GM12878 (cell line): ENCODE measurements around the gene AK4. TPM values are rescaled to one million over a fixed set of nuclear protein-coding genes. Genes with fewer than 3 reads are reported as not detected.

Experiments
- ATAC-seq: fragments of 200-7000 bp; cut with Tn5 transposase; 3 replicates; pipeline ENCODE4 v1.9.1; 2020; ENCODE audit warnings: mild to moderate bottlenecking, moderate library complexity
- BruUV-seq: library from RNA; stranded (reverse); fragments of 400-500 nt; replicated peaks from 2 replicates; lab custom pipeline; 2021; lab: Mats Ljungman, UMichigan
- CTCF ChIA-PET: fragments of 300-600 bp; sonication (Branson Sonifier 250); formaldehyde crosslinking; extraction: SDS; loops from one replicate; lab custom pipeline; 2021; ENCODE audit warnings: inconsistent platforms; lab: Yijun Ruan, JAX
- POLR2A ChIA-PET: fragments of 350-600 bp; formaldehyde crosslinking; extraction: SDS; loops from one replicate; lab custom pipeline; 2021; ENCODE audit warnings: inconsistent platforms; lab: Charles Lee
- RAD21 ChIA-PET: fragments of 300-600 bp; sonication (Branson Sonifier 250); formaldehyde crosslinking; loops from one replicate; lab custom pipeline; 2023; ENCODE audit warnings: antibody characterized with exemption; ENCODE audit not compliant: unreplicated experiment; lab: Charles Lee
- SMC1A ChIA-PET: fragments of 300-600 bp; sonication (Branson Sonifier 250); formaldehyde crosslinking; loops from one replicate; lab custom pipeline; 2023; ENCODE audit not compliant: unreplicated experiment, uncharacterized antibody; lab: Charles Lee
- DNase-seq: peaks from one replicate; pipeline ENCODE4 v3.0.0-alpha.2; 2011; ENCODE audit warnings: low read depth, low spot score
- FAIRE-seq: peaks from 3 replicates; lab custom pipeline; 2011; peaks lifted over from hg19 to GRCh38; lab: Jason Lieb, UNC
- H2AFZ ChIP-seq: 2 replicates; pipeline ENCODE4 v1.6.0; 2011; ENCODE audit warnings: low read depth, low read length, control low read depth; ENCODE audit not compliant: control insufficient read depth
- H3K27ac ChIP-seq: 2 replicates; pipeline ENCODE4 v1.5.1; 2011; ENCODE audit warnings: control low read depth; ENCODE audit not compliant: control insufficient read depth, insufficient read depth
- H3K27me3 ChIP-seq, 2 experiments: replicated peaks in 1 of 2; 2 replicates each; pipeline versions ENCODE4 v1.6.0 to v1.6.1; 2011; ENCODE audit warnings: low read length in 1 of 2; ENCODE audit not compliant: control insufficient read depth in 2 of 2, insufficient read depth in 2 of 2
- H3K36me3 ChIP-seq, 2 experiments: 2 replicates each; pipeline ENCODE4 v1.5.1; 2011; ENCODE audit warnings: low read length in 1 of 2; ENCODE audit not compliant: control insufficient read depth in 2 of 2, insufficient read depth in 2 of 2
- H3K4me1 ChIP-seq: 2 replicates; pipeline ENCODE4 v1.6.1; 2011; ENCODE audit warnings: mild to moderate bottlenecking, low read length, moderate library complexity, mixed read lengths; ENCODE audit not compliant: control insufficient read depth, insufficient read depth
- H3K4me2 ChIP-seq: 2 replicates; pipeline ENCODE4 v1.6.0; 2011; ENCODE audit warnings: control low read depth; ENCODE audit not compliant: control insufficient read depth, insufficient read depth
- H3K4me3 ChIP-seq: fragments of 200-600 bp; sonication (generic); 2 replicates; pipeline ENCODE4 v1.5.1; 2016
- H3K79me2 ChIP-seq: 2 replicates; pipeline ENCODE4 v1.6.0; 2011; ENCODE audit warnings: low read length; ENCODE audit not compliant: control insufficient read depth, insufficient read depth
- H3K9ac ChIP-seq: 2 replicates; pipeline ENCODE4 v1.8.0; 2011; ENCODE audit warnings: low read length, control low read depth, mixed read lengths; ENCODE audit not compliant: control insufficient read depth, insufficient read depth
- H3K9me3 ChIP-seq: replicated peaks from 3 replicates; pipeline ENCODE4 v1.5.1; 2011; ENCODE audit warnings: mild to moderate bottlenecking, low read length; ENCODE audit not compliant: control insufficient read depth, insufficient read depth
- H4K20me1 ChIP-seq: 2 replicates; pipeline ENCODE4 v1.6.0; 2011; ENCODE audit not compliant: control insufficient read depth, insufficient read depth
- ATF7 ChIP-seq: fragments of 450-650 bp; IDR thresholded peaks from 2 replicates; pipeline ENCODE4 v1.6.1; 2016; ENCODE audit warnings: low read depth, mild to moderate bottlenecking
- CBX5 ChIP-seq: sonication (generic); IDR thresholded peaks from 2 replicates; pipeline ENCODE4 v1.6.1; 2016; ENCODE audit warnings: low read depth, moderate library complexity, mild to moderate bottlenecking, inconsistent platforms
- CHD4 ChIP-seq: fragments of 200-600 bp; sonication (generic); IDR thresholded peaks from 2 replicates; pipeline ENCODE4 v1.6.1; 2016; ENCODE audit warnings: mild to moderate bottlenecking
- NFIC ChIP-seq: IDR thresholded peaks from 2 replicates; pipeline ENCODE4 v1.6.1; 2012; ENCODE audit warnings: low read depth, mild to moderate bottlenecking, inconsistent platforms, low read length, moderate library complexity
- SMAD1 ChIP-seq: fragments of 450-650 bp; IDR thresholded peaks from 2 replicates; pipeline ENCODE4 v1.6.1; 2018; ENCODE audit warnings: mild to moderate bottlenecking, low read depth; ENCODE audit not compliant: partially characterized antibody
- STAT1 ChIP-seq: fragments of 450-650 bp; conservative IDR thresholded peaks from 2 replicates; pipeline ENCODE4 v1.6.1; 2014; ENCODE audit warnings: antibody characterized with exemption, mild to moderate bottlenecking
- TBL1XR1 ChIP-seq: IDR thresholded peaks from 2 replicates; pipeline ENCODE4 v1.6.1; 2012; ENCODE audit warnings: low read depth, low read length, improper control_type of control experiment
- WGBS: methylation state at CpG from one replicate; pipeline ENCODE4 v1.1.6; 2016; ENCODE audit warnings: low lambda C conversion rate; ENCODE audit not compliant: insufficient replicate concordance, insufficient coverage; ENCODE audit errors: missing lambda C conversion rate; 5-methylcytosine and 5-hydroxymethylcytosine counted together
- in situ Hi-C: fragments of 300-500 bp; cut with MboI; formaldehyde crosslinking; loops from 9 replicates; pipeline ENCODE4 v1.14.3; 2018; ENCODE audit warnings: mixed read lengths
- intact Hi-C: fragments of 100-400 bp; cut with micrococcal nuclease; formaldehyde crosslinking; loops from one replicate; pipeline ENCODE4 v1.14.2; 2022; ENCODE audit not compliant: unreplicated experiment
- polyA plus RNA-seq, 11 experiments: library from polyadenylated mRNA; depleted of rRNA in 4 of 11; unstranded in 6 of 11; stranded (reverse) in 5 of 11; fragments of >200 nt; fragmentation: Nextera tagmentation in 4 of 11; fragmentation: Illumina TruSeq in 1 of 11; extraction: Ambion mirVana in 4 of 11; extraction: Trizol in 1 of 11; gene quantifications; 1 replicate in 1 of 11; 2 replicates in 10 of 11; pipeline versions ENCODE4 v1.2.1 to v1.2.3, GENCODE V29; 2011 to 2016; ENCODE audit warnings: inconsistent platforms in 2 of 11, missing spikeins in 2 of 11, low read depth in 1 of 11
- total RNA-seq, 4 experiments: library from RNA; depleted of rRNA in 3 of 4; stranded (reverse); fragments of >200 nt in 3 of 4; fragmentation: Illumina TruSeq in 1 of 4; extraction: Trizol in 1 of 4; gene quantifications; 2 replicates each; pipeline versions ENCODE4 v1.2.1 to v1.2.3, GENCODE V29; 2013 to 2021
- TF ChIP-seq, protein P1 (sequence below): fragments of 450-650 bp; IDR thresholded peaks from 2 replicates; pipeline ENCODE4 v1.6.1; 2017; ENCODE audit warnings: mild to moderate bottlenecking, moderate library complexity

AK4 gene
- total and polyA plus RNA-seq, 10 of the 15 experiments (the other 5 are each of a cell fraction or from before 2014, with no cell fraction given), result 23.9 to 161 (median 49.0) TPM

DNA sequence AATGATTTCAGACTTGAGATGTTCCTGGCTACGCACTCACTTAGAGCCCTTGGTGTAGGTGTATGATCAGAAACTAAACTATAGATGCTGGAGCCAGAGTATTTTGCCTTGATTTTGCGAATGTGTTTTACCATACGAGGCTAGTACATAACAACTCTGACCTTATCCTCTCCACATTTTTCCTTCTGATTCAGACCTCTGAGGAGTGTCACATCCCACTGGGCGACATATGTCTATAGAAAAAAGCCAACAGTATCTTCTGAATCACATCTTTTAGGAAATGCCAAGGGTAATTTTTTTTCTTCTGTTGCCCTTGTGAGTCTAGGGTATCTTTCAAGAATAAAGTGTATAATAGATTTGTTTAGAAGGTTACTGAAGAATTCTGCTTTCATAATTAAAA is 49.6 kb downstream of the AK4 start:
- no peaks in the 10 kb centered on the region for H3K27me3 ChIP-seq
- POLR2A ChIA-PET, result no interaction called here
- H2AFZ ChIP-seq, result no peak overlapping the region
- TF ChIP-seq STAT1, result no peak
- TF ChIP-seq NFIC, result no peak
- TF ChIP-seq TBL1XR1, result no peak
- no peak for TF ChIP-seq SMAD1
- TF ChIP-seq, protein P1, sequence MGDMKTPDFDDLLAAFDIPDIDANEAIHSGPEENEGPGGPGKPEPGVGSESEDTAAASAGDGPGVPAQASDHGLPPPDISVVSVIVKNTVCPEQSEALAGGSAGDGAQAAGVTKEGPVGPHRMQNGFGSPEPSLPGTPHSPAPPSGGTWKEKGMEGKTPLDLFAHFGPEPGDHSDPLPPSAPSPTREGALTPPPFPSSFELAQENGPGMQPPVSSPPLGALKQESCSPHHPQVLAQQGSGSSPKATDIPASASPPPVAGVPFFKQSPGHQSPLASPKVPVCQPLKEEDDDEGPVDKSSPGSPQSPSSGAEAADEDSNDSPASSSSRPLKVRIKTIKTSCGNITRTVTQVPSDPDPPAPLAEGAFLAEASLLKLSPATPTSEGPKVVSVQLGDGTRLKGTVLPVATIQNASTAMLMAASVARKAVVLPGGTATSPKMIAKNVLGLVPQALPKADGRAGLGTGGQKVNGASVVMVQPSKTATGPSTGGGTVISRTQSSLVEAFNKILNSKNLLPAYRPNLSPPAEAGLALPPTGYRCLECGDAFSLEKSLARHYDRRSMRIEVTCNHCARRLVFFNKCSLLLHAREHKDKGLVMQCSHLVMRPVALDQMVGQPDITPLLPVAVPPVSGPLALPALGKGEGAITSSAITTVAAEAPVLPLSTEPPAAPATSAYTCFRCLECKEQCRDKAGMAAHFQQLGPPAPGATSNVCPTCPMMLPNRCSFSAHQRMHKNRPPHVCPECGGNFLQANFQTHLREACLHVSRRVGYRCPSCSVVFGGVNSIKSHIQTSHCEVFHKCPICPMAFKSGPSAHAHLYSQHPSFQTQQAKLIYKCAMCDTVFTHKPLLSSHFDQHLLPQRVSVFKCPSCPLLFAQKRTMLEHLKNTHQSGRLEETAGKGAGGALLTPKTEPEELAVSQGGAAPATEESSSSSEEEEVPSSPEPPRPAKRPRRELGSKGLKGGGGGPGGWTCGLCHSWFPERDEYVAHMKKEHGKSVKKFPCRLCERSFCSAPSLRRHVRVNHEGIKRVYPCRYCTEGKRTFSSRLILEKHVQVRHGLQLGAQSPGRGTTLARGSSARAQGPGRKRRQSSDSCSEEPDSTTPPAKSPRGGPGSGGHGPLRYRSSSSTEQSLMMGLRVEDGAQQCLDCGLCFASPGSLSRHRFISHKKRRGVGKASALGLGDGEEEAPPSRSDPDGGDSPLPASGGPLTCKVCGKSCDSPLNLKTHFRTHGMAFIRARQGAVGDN, result no peak
- TF ChIP-seq CHD4, result no peak
- no peak for TF ChIP-seq CBX5
- no peak for TF ChIP-seq ATF7
- H3K36me3 ChIP-seq, result peaks cover 0 to 21% of the 10 kb centered on the region in 2 experiments; a peak in 1 of 4 replicates
- no peaks in the 10 kb centered on the region for H3K9me3 ChIP-seq
- ATAC-seq (no peak), DNase-seq (no peak), FAIRE-seq (no peak)
- intact Hi-C loops, result no loop called here
- RAD21 ChIA-PET, result interaction anchor here (0.9 kb wide), 1 partner anchor 11 kb away, joined by 3 read pairs; no protein-coding TSS in a partner anchor
- H3K27ac ChIP-seq, result no peak overlapping the region
- H3K4me2 ChIP-seq, result no peak overlapping the region
- peaks cover 3% of the 10 kb centered on the region for H3K4me1 ChIP-seq
- BruUV-seq, result no TSS peak
- no peak overlapping the region for H3K4me3 ChIP-seq
- CTCF ChIA-PET, result interaction anchor here (1.2 to 1.6 kb wide), 2 partner anchors 11 to 18 kb away, joined by 4 to 9 read pairs; no protein-coding TSS in a partner anchor
- no peaks in the 10 kb centered on the region; the same call in 1 of the 2 replicates for H4K20me1 ChIP-seq
- SMC1A ChIA-PET, result no interaction called here
- in situ Hi-C loops, result no loop called here
- H3K9ac ChIP-seq, result no peak overlapping the region
- peaks cover 2% of the 10 kb centered on the region for H3K79me2 ChIP-seq
- 78% methylated on average over 4 of the region's 4 CpGs for WGBS
